ENCODE measurements around the gene CCDC27.

DNA sequence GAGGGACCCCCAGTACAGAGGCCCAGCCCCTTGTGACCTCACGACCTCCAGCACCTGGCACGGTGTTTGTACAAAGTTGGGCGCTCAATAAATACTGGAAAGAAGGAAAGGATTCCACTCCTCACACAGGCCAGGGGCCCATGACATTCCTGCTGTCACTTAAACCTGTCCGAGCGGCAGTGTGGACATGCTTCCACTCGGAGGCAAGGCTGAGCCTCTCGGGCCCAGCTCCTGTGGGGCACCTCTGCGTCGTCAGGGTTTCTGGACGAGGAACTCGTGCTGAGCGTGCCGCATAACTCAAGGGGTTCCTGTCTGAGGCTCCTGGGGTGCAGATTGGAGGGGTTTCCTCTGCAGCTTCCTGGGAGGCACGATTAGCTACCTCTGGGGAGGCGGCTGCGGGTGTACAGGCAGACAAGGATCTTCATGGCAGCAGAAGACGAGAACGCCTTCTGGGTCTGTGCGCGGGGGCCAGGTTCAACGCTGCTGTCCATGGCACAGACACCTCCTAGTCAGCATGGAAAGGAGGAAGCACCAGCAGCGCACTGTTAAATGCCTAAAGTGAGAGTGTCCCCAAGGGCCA lies 16.7 kb downstream of the CCDC27 start:
- TF ChIP-seq POLR2AphosphoS5 (IDR thresholded peaks at IDR 0.05; ENCODE audit: low read depth, low read length) (no peak), TAF1 (IDR thresholded peaks at IDR 0.05; ENCODE audit: low read depth, low read length) (no peak), POLR2A (IDR thresholded peaks at IDR 0.05; ENCODE audit: low read depth, low read length) (no peak)

Data from GM12891 (cell line).